HG03520 (cell line): Measurements from ENCODE around the gene CRACDL.

Source experiments
- ATAC-seq: cut with Tn5 transposase; IDR thresholded peaks from one replicate; pipeline ENCODE4 v1.9.1; 2021; ENCODE audit warnings: mild to moderate bottlenecking, moderate library complexity; ENCODE audit not compliant: unreplicated experiment

CRACDL gene

GRCh38 chr2:98805412-98806171 lies 130.4 kb downstream of the CRACDL start:
- ATAC-seq = no peak

- ATAC-seq = no peak
Observed at GRCh38 chr2:98804736-98805135, 131.3 kb downstream of the CRACDL start.

- no peak for ATAC-seq
Observed at GRCh38 chr2:98804265-98804650, 131.8 kb downstream of the CRACDL start.

GRCh38 chr2:98803405-98804264 lies 132.4 kb downstream of the CRACDL start:
- no peak for ATAC-seq

GRCh38 chr2:98802344-98802743 lies 133.7 kb downstream of the CRACDL start:
- ATAC-seq = no peak

- ATAC-seq = no peak
Observed at GRCh38 chr2:98801921-98802321, 134.1 kb downstream of the CRACDL start.

- no peak for ATAC-seq
Observed at GRCh38 chr2:98801286-98801685, 134.7 kb downstream of the CRACDL start.

GRCh38 chr2:98800330-98801064 lies 135.5 kb downstream of the CRACDL start:
- no peak for ATAC-seq

GRCh38 chr2:98799375-98800329 lies 136.4 kb downstream of the CRACDL start:
- ATAC-seq = no peak

GRCh38 chr2:98796775-98797544 lies 139.1 kb downstream of the CRACDL start:
- no peak for ATAC-seq

GRCh38 chr2:98795891-98796676 lies 139.9 kb downstream of the CRACDL start:
- ATAC-seq = no peak

- ATAC-seq = no peak
Observed at GRCh38 chr2:98793897-98794830, 141.9 kb downstream of the CRACDL start.

- ATAC-seq = no peak
Observed at GRCh38 chr2:98793275-98793674, 142.8 kb downstream of the CRACDL start.

GRCh38 chr2:98790221-98790620 lies 145.8 kb downstream of the CRACDL start:
- no peak for ATAC-seq

- ATAC-seq = no peak
Observed at GRCh38 chr2:98787700-98788099, 148.3 kb downstream of the CRACDL start.

GRCh38 chr2:98786179-98786578 lies 149.8 kb downstream of the CRACDL start:
- no peak for ATAC-seq

- ATAC-seq = no peak
Observed at GRCh38 chr2:98782570-98782969, 153.5 kb downstream of the CRACDL start.

- no peak for ATAC-seq
Observed at GRCh38 chr2:98781822-98782221, 154.2 kb downstream of the CRACDL start.
